ENCODE results near the gene GTPBP4.
"Not testable (repeated sequence)": the region's sequence is repeated elsewhere in the genome, so short reads cannot be mapped to it uniquely, and the experiment has no call there.

The GTPBP4 gene

GRCh38 chr10:1063232-1063865, 75.1 kb downstream of the GTPBP4 start:
- Histone ChIP-seq H3K4me1 (ENCODE audit: control insufficient read depth in 1 of 2, insufficient read depth in 2 of 2, low read length in 2 of 2) (peaks cover 0 to 2% of the 10 kb centered on the region in 2 donors), H3K27me3 (ENCODE audit: low read depth, low read length) (no peaks in the 10 kb centered on the region), H3K36me3 (ENCODE audit: control insufficient read depth in 1 of 2, insufficient read depth in 2 of 2, low read length in 2 of 2) (peaks cover 0 to 12% of the 10 kb centered on the region in 2 donors), H3K27ac (ENCODE audit: low read length) (no peak overlapping the region), H3K4me3 (ENCODE audit: low read depth in 1 of 2, low read length in 2 of 2) (no peak overlapping the region), H3K9me3 (ENCODE audit: control insufficient read depth in 1 of 2, low read length in 2 of 2) (no peaks in the 10 kb centered on the region)

- Histone ChIP-seq H3K9me3 (ENCODE audit: control insufficient read depth in 1 of 2, low read length in 2 of 2) (no peaks in the 10 kb centered on the region), H3K36me3 (ENCODE audit: control insufficient read depth in 1 of 2, insufficient read depth in 2 of 2, low read length in 2 of 2) (peaks cover 0 to 12% of the 10 kb centered on the region in 2 donors), H3K4me1 (ENCODE audit: control insufficient read depth in 1 of 2, insufficient read depth in 2 of 2, low read length in 2 of 2) (no peaks in the 10 kb centered on the region), H3K27me3 (ENCODE audit: low read depth, low read length) (no peaks in the 10 kb centered on the region), H3K27ac (ENCODE audit: low read length) (no peak overlapping the region), H3K4me3 (ENCODE audit: low read depth in 1 of 2, low read length in 2 of 2) (no peak overlapping the region)
Observed at GRCh38 chr10:1064964-1065247, 76.7 kb downstream of the GTPBP4 start.

DNA sequence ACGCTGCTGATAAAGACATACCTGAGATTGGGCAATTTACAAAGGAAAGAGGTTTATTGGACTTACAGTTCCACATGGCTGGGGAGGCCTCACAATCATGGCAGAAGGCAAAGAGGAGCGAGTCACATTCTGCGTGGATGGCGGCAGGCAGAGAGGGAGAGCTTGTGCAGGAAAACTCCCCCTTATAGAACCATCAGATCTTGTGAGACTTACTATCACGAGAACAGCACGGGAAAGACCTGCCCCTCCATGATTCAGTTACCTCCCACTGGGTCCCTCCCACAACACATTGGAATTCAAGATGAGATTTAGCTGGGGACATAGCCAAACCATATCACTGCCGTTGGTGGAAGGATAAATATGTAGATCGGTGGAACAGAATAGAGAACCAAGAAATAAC, 78.5 kb downstream of the GTPBP4 start:
- H3K4me1 ChIP-seq (ENCODE audit: control insufficient read depth in 1 of 2, insufficient read depth in 2 of 2, low read length in 2 of 2); H3K27ac ChIP-seq (ENCODE audit: low read length); H3K27me3 ChIP-seq (ENCODE audit: low read depth, low read length); H3K4me3 ChIP-seq (ENCODE audit: low read depth in 1 of 2, low read length in 2 of 2); H3K9me3 ChIP-seq (ENCODE audit: control insufficient read depth in 1 of 2, low read length in 2 of 2): not testable (repeated sequence)
- H3K36me3 ChIP-seq (ENCODE audit: control insufficient read depth in 1 of 2, insufficient read depth in 2 of 2, low read length in 2 of 2): peaks cover 0 to 12% of the 10 kb centered on the region in 2 donors

DNA sequence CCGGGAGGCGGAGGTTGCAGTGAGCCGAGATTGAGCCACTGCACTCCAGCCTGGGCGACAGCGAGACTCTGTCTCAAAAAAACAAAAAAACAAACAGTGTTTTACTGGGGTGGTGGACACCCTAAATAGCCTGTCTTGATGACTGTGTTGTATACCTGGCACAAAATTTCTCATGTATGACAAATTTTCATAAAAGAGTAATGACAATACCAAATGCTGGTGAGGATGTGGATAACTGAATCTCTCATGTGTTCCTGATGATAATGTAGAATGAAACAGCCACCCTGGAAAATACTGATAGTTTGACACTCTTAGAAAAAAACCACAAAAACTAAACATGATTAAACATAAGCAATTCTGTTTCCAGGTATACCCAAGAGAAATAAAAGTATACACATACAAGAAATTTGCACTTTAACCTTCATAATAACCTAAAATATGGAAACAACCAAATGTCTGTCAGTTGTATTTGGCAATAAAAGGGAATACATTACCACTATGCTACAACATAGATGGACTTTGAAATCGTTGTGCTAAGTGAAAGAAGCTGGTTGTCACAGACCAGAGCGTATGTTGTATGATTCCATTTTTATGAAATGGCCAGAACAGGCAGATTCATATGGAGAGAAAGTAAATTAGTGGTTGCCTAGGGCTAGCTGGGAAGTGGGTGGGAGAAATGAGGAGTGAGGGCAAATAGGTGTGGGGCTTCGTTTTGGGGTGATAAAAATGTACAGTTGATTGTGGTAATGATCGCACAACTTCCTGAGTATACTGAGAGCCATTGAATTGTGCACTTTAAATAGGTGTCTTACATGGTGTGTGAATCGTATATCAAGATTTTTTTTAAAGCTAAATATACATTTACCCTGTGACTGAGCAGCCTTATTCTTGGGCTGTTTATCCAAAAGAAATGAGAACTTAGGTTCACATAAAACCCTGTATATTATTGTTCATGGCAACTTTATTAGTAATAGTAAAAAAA, 80.4 kb downstream of the GTPBP4 start:
- Histone ChIP-seq H3K4me1 (ENCODE audit: control insufficient read depth in 1 of 2, insufficient read depth in 2 of 2, low read length in 2 of 2) (no peaks in the 10 kb centered on the region), H3K27ac (ENCODE audit: low read length) (no peak overlapping the region), H3K27me3 (ENCODE audit: low read depth, low read length) (no peaks in the 10 kb centered on the region), H3K4me3 (ENCODE audit: low read depth in 1 of 2, low read length in 2 of 2) (no peak overlapping the region), H3K36me3 (ENCODE audit: control insufficient read depth in 1 of 2, insufficient read depth in 2 of 2, low read length in 2 of 2) (peaks cover 6 to 21% of the 10 kb centered on the region in 2 donors), H3K9me3 (ENCODE audit: control insufficient read depth in 1 of 2, low read length in 2 of 2) (no peaks in the 10 kb centered on the region)

Measured in muscle layer of duodenum (tissue), 2 donors.